Mammary epithelial cell (primary cell): ENCODE measurements around the gene GRIA3.

Experiments used
- CTCF ChIP-seq, 2 donors: IDR thresholded peaks in 1 of 2; conservative IDR thresholded peaks in 1 of 2; 2 replicates each; pipeline ENCODE4 v1.5.1; 2011 to 2012; ENCODE audit warnings: inconsistent platforms in 2 of 2, low read length in 2 of 2, mild to moderate bottlenecking in 2 of 2, control low read depth in 1 of 2, low read depth in 1 of 2; ENCODE audit not compliant: insufficient read depth in 1 of 2; ENCODE audit errors: extremely low read depth in 1 of 2
- EZH2 ChIP-seq: IDR thresholded peaks from 2 replicates; pipeline ENCODE4 v1.6.1; 2012; ENCODE audit warnings: low read length, inconsistent platforms, borderline replicate concordance

GRCh38 chrX:123189338-123189737 lies 5.3 kb downstream of the GRIA3 start:
- TF ChIP-seq CTCF (conservative IDR thresholded peaks at IDR 0.05 in 1 of 2, IDR thresholded peaks at IDR 0.05 in 1 of 2; ENCODE audit: extremely low read depth in 1 of 2, insufficient read depth in 1 of 2, low read depth in 1 of 2, low read length in 2 of 2) (no peak), EZH2 (no peak)
